Placental epithelial cell (primary cell): Measurements from ENCODE around the gene AKAP1. TPM values are rescaled to one million over a fixed set of nuclear protein-coding genes. Genes with fewer than 3 reads are reported as not detected.

Experiments
- total RNA-seq: library from RNA; depleted of rRNA; stranded (reverse); fragments of >200 nt; gene quantifications from 2 replicates; pipeline ENCODE4 v1.2.3, GENCODE V29; 2012

AKAP1 gene, protein sequence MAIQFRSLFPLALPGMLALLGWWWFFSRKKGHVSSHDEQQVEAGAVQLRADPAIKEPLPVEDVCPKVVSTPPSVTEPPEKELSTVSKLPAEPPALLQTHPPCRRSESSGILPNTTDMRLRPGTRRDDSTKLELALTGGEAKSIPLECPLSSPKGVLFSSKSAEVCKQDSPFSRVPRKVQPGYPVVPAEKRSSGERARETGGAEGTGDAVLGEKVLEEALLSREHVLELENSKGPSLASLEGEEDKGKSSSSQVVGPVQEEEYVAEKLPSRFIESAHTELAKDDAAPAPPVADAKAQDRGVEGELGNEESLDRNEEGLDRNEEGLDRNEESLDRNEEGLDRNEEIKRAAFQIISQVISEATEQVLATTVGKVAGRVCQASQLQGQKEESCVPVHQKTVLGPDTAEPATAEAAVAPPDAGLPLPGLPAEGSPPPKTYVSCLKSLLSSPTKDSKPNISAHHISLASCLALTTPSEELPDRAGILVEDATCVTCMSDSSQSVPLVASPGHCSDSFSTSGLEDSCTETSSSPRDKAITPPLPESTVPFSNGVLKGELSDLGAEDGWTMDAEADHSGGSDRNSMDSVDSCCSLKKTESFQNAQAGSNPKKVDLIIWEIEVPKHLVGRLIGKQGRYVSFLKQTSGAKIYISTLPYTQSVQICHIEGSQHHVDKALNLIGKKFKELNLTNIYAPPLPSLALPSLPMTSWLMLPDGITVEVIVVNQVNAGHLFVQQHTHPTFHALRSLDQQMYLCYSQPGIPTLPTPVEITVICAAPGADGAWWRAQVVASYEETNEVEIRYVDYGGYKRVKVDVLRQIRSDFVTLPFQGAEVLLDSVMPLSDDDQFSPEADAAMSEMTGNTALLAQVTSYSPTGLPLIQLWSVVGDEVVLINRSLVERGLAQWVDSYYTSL
- 14.0 and 36.1 TPM in 2 replicates for total RNA-seq

DNA sequence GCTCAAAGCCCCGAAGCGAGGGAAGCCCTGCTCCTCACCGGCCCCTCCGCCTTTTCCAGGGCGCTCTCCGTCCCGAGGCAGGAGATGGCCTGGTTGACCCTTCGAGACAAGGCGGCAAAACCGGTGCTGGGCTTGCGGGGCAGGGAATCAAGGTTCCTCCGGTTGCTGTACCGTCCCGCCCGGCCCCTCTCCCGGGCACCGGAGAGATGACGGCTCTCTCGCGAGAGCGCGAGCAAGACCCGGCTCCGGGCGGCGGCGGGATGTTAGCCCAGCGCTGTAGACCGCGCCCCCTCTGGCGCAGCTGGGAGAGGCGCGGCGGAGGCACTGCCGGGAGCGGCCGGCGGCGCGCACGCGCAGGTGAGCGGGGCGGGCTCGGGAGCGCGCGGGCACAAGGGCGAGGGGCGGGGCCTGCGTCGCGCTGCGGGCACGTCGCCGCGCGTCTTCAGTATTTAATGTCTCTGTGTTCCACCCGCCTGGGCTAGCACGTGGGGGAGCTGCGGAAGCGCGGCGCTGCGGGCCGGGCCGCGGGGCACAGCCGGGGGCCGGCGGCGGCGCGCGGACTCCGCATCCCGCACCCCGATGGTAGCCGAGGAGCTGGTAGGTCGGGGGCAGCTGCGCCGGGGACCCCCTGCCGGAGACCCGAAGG, at the start of gene AKAP1:
Gene AKAP1 (plus strand): TSS at position 445 of the 646 bp plus-strand sequence. CDS start 20,219 bp downstream, outside the sequence.

Other genes starting within 250 kb of the AKAP1 start
- 18.1 and 22.2 TPM in 2 replicates for gene TRIM25, start 171.2 kb upstream of the AKAP1 start, total RNA-seq
- 16.9 and 18.3 TPM in 2 replicates for gene COIL, start 124.2 kb upstream of the AKAP1 start, total RNA-seq
- 6.8 and 11.0 TPM in 2 replicates for gene SCPEP1, start 107.1 kb upstream of the AKAP1 start, total RNA-seq
- 173 and 244 TPM in 2 replicates for gene MSI2, start 171.3 kb downstream of the AKAP1 start, total RNA-seq